NCI-H524 treated with DMSO at 0.1 percent for 48 hours (cell line): ENCODE results near the gene CASZ1.

Experiments
- DNase-seq: peaks from one replicate; lab custom pipeline; 2025; lab: John Stamatoyannopoulos, UW

CASZ1 gene

DNA sequence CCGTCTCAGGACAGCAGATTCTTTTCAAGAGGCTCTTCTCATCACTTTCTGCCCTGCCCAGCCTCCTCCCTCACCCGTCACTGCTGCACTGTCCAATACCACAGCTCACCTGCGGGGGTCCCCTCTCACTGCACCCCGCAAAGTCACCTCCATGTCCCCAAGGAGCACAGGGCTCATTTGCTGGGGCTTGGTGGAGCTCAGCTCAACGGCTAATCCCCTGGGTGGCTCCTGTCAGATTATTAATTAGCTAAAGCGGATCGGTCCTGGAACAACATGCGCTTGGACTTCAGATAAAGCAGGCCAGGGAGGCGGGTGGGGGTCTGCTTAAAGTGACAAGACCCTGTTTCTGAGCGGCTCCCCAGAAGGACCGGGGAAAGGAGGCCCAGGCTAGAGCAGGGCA is 43.1 kb downstream of the CASZ1 start:
- peak; percentile 55 for DNase-seq

- DNase-seq = no peak
These were observed 44.8 kb downstream of the CASZ1 start for GRCh38 chr1:10751561-10752085.

DNA sequence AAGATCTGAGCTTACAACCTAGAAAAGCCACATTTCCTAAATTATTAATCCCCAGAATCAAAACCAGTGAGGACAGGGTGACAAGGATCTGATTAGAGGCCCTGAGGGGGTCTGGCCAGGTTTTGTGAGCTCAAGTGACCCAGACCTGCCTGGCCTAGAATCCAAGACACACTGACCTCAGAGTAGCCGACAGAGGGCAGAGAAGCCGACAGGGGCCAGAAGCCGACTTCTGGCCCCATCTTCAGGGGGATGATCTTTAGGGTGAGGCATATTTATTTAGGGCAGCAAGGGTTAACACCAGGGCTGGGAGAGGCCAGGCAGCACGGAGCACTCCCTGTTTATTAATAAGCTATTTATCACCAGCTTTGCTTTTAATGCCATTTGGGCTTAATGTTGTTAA is 45.3 kb downstream of the CASZ1 start:
- DNase-seq = no peak

DNA sequence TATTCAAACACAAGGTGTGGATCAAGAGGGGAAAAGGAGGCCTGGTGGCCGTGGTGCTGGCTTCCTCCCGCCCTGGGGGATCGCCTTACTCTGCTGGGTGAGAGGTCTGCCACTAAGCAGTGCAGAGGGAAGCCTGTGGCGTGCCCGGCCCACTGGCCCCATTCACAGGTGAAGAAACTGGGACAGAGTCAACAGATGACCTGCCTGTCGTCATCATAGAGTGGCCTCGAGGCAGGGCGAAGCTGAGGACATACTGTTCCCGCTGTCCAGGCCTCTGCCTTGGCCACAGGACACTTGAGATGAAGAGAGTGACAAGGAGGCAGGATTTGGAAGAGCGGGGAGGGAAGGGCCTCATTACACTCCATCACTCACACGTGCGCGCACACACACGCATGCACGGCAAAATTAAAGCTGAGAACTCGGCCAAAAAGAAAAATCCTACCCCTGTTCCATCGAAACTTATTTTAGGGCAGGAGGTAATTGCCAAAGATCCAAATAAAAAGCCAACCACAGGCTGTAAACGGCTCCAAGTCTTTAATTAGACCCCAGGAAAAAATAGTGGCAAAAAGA is 50.5 kb downstream of the CASZ1 start:
- no peak for DNase-seq

DNA sequence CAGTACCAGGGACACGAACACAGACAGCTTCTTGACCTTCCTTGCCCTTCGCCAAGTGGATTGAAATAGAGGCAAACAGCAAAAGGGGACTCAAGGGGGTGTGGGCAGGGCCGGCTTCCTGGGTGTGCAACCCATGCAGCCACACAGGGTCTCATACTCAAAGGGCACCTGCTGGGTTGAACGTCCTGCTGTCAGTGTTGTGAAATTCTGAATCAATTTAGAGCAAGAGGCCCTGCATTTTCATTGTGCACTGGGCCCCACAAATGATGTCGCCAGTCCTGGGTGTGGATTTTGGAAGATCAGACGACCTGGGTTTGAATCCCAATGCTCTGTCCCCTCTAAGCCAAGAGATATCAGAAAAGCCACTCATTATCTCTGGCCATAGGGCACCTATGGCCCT is 51.1 kb downstream of the CASZ1 start:
- DNase-seq = no peak

DNA sequence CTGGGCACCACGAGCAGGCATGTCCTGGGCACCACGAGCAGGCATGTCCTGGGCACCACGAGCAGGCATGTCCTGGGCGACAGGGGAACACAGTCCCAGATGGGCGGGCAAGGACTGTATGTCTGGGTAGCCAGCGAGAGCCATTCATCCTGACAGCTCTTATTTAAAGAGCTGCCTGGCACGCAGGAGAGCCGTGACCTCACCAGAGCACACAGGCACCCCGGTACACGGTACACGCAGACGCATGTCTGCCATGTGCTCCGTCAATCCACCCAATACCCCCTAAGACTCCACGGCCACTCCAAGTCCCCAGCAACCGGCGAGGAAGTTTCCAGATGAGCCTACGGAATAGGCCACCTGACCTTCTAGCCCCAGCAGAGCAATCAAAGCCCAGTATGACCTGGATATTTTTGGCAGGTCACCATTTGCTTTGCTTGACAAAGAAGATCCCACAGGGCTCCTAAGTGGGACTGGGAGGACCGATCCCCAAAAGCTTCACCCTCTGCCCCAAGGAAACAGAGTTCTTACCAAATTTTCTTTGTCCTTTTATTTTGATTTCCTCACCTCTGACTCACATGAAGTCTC is 51.7 kb downstream of the CASZ1 start:
- DNase-seq = no peak

GRCh38 chr1:10744029-10744428 is 52.4 kb downstream of the CASZ1 start:
- DNase-seq = no peak

- DNase-seq = no peak
These were observed 54.8 kb downstream of the CASZ1 start for GRCh38 chr1:10741696-10742095.

DNA sequence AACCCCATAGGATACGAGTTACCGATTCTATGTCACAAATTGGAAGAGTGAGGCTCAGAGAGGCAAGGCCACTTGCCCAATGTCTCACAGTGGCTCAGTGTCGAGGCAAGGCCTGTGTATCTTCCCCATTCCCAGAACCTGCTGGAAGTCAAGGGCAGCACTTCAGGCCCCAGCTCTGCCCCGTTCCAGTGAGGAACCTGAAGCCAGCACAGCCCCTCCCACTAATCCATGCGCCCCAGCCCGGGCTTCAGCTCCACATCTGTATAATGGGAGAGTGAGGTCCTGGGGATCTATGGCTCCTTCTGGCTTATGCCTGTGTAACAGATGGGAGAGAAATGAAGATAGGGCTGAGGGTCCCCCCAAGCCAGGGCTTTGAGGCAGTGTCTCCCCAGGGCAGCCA is 56.3 kb downstream of the CASZ1 start:
- no peak for DNase-seq

DNA sequence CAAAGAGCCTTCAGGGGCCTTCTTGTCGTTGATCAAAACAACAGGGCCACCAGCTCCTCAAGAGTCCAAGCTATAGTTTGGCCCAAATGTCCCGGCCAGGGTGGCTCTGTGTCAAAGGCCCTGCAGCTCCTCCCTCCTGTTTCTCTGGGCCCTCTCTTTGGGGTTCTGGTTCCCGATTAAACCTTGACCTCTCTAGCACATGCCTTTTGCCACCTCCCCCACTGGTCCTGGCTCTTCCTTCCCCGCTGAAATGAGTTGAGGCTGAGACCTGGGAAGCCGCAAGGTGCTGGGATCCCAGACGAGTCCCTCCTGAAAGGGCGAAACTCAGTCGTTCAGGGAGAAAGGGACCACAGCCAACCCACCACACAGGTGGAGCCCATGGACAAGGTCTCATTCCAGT is 56.9 kb downstream of the CASZ1 start:
- DNase-seq = no peak

GRCh38 chr1:10738061-10739058 is 58.1 kb downstream of the CASZ1 start:
- no peak for DNase-seq

DNA sequence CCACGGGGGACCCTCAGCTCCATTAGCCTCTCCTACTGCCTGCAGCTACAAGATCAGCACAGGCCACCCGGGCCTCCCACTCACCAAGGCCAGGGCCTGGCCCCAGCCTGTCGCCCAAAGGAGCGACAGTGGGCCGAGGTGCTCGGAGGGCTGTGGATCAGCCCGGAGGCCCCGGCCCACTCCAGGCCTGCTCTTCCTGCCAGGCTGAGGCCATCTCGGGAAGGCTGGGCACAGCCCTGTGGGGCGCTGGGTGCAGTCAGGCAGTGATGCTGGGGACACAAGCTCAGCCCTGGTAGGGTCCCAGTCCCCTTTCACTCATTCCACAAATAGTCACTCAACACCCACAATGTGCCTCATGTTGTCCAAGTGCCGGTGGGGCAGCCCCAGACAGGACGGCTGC is 58.8 kb downstream of the CASZ1 start:
- DNase-seq = no peak

DNA sequence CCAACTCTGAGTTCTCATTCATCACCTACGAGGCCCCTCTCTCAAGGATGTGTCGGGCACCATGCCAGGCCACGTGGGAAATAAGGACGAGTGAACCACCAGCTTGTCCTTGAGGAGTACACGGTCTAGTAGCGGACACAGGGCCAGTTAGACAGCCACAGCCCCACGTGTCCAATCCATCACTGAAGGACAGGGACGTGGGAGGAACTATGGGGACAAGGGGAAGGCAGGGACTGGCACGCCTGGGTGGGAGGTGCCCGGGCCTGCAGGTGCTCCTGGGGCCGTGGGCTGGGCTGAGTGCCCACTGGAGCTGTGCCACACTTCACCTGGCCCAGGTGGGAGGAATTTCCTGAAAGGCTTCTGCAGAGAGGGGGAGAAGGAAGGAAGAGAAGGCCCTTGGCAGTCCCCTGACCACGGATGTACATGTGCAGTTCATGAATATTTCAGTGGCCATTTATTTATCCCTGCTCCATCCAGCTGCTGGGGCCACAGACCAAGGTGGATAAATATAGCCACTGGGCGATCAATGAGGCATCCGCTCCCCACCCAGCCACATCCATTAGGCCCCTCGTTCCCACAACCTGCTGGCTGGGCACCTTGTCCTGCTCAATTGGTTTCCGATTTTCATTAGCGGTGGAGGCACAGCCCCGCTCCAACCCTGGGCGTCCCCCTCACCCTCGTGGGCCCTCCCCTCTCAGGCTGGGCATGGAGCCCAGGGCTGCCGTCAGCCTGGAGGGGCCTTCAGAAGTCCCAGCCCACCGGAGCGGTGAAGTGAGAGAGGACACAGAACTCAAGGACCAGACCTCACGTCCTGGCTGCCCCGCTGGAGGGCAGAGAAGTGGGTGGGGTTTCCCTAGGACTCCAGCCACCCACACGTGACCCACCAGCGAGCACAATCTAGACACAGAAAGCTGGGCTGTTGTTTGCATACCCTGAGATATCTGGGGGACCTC is 59.5 kb downstream of the CASZ1 start:
- DNase-seq = no peak

- no peak for DNase-seq
These were observed 60.7 kb downstream of the CASZ1 start for GRCh38 chr1:10735563-10736305.

GRCh38 chr1:10734962-10735544 is 61.4 kb downstream of the CASZ1 start:
- DNase-seq = no peak

DNA sequence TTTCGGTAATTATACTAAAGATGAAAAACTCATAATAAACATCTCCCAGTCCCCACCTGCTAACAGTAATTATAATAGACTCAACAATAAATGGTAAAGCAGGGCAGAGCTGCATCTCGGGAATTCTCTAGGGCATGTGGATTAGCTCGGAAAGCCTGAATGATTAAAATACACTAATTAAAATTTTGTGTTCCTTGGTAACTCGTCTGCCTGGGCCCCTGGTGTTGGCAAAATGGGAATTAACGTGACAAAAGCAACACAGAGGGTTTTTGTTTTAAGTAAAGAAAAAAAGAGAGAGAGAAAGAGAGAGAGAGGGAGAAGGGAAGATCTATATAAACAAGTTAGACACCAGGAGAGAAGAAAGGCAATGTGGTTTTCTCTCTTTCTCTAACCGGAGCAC is 62.1 kb downstream of the CASZ1 start:
- DNase-seq = no peak

GRCh38 chr1:10733474-10734366 is 62.7 kb downstream of the CASZ1 start:
- DNase-seq = peak; percentile 56

- DNase-seq = no peak
These were observed 65.5 kb downstream of the CASZ1 start for GRCh38 chr1:10730985-10731384.

- no peak for DNase-seq
These were observed 67.6 kb downstream of the CASZ1 start for GRCh38 chr1:10728595-10729410.
